ENCODE measurements around the gene OPRL1.
A peak's percentile ranks its signal among the peaks of the same experiment; 100 is the strongest.

OPRL1 gene

GRCh38 chr20:64080013-64080812 lies at the start of gene OPRL1:
Gene OPRL1 (plus strand): TSS chr20:64080082. CDS start chr20:64092721, 12,639 bp downstream.
- DNase-seq (ENCODE audit: low read depth) = no peak
- no peak for TF ChIP-seq CTCF (conservative IDR thresholded peaks at IDR 0.05; ENCODE audit: low read depth, low read length)
- H3K4me3 ChIP-seq (ENCODE audit: low read depth, low read length) = peak within 1 kb of the TSS; percentile 66

- H3K4me3 ChIP-seq (ENCODE audit: low read depth, low read length) = no peak overlapping the region
- no peak for DNase-seq (ENCODE audit: low read depth)
- no peak for TF ChIP-seq CTCF (conservative IDR thresholded peaks at IDR 0.05; ENCODE audit: low read depth, low read length)
These were observed 49.3 kb upstream of the OPRL1 start for GRCh38 chr20:64030371-64031134.

GRCh38 chr20:64031822-64032314 lies 48.0 kb upstream of the OPRL1 start:
- H3K4me3 ChIP-seq (ENCODE audit: low read depth, low read length) = no peak overlapping the region
- TF ChIP-seq CTCF (conservative IDR thresholded peaks at IDR 0.05; ENCODE audit: low read depth, low read length) = no peak
- DNase-seq (ENCODE audit: low read depth) = no peak

GRCh38 chr20:64032706-64033624 lies 46.9 kb upstream of the OPRL1 start:
- no peak overlapping the region for H3K4me3 ChIP-seq (ENCODE audit: low read depth, low read length)
- no peak for DNase-seq (ENCODE audit: low read depth)
- TF ChIP-seq CTCF (conservative IDR thresholded peaks at IDR 0.05; ENCODE audit: low read depth, low read length) = no peak

DNA sequence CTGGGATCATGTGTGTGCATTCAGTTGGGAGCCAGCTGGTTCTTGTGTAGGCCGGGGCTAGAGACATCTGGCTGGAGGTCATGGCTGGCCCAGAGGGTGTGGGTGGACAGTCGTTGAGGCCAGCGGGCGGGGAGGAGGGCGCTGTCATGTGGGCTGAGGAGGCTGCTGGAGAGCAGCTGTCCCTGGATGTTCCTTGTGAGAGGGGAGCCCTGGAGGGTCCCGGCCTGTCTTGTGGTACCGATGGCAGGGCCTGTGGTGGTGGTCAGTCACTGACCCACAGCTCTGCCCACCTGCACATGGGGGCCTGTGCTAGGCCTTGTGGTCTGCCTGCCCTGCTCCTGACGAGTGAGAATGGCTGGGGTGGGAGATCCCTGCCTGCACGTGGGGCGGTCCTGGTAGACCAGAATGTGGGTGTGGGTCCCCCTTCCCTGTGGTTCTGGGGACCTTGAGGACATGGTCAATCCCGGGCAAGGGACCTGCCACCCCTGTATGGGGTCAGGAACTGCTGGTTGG lies 45.8 kb upstream of the OPRL1 start:
- DNase-seq (ENCODE audit: low read depth) = no peak
- H3K4me3 ChIP-seq (ENCODE audit: low read depth, low read length) = no peak overlapping the region
- no peak for TF ChIP-seq CTCF (conservative IDR thresholded peaks at IDR 0.05; ENCODE audit: low read depth, low read length)
